IPS-20b (cell line): ENCODE measurements around the gene RNF11.
"Not testable (repeated sequence)": the region's sequence is repeated elsewhere in the genome, so short reads cannot be mapped to it uniquely, and the experiment has no call there.

Source experiments
- H3K27ac ChIP-seq: one replicate; pipeline ENCODE4 v1.5.1; 2013; ENCODE audit warnings: low read length
- H3K27me3 ChIP-seq: 2 replicates; pipeline ENCODE4 v1.6.1; 2013; ENCODE audit warnings: mild to moderate bottlenecking, low read length, inconsistent platforms; ENCODE audit not compliant: insufficient read depth
- H3K36me3 ChIP-seq: 2 replicates; pipeline ENCODE4 v1.6.1; 2013; ENCODE audit warnings: low read depth, mild to moderate bottlenecking, inconsistent platforms, low read length, moderate library complexity; ENCODE audit not compliant: insufficient read depth
- H3K4me1 ChIP-seq: 2 replicates; pipeline ENCODE4 v1.6.1; 2013; ENCODE audit warnings: mild to moderate bottlenecking, control low read depth, inconsistent platforms, low read length, moderate library complexity; ENCODE audit not compliant: insufficient read depth
- H3K4me3 ChIP-seq: 2 replicates; pipeline ENCODE4 v1.5.1; 2013; ENCODE audit warnings: mild to moderate bottlenecking, low read length, inconsistent platforms
- H3K9ac ChIP-seq: 2 replicates; pipeline ENCODE4 v1.6.1; 2013; ENCODE audit warnings: low read depth, mild to moderate bottlenecking, inconsistent platforms, low read length, moderate library complexity
- H3K9me3 ChIP-seq: 2 replicates; pipeline ENCODE4 v1.6.1; 2013; ENCODE audit warnings: mild to moderate bottlenecking, low read depth, low read length, inconsistent platforms; ENCODE audit not compliant: insufficient read depth

RNF11 gene

DNA sequence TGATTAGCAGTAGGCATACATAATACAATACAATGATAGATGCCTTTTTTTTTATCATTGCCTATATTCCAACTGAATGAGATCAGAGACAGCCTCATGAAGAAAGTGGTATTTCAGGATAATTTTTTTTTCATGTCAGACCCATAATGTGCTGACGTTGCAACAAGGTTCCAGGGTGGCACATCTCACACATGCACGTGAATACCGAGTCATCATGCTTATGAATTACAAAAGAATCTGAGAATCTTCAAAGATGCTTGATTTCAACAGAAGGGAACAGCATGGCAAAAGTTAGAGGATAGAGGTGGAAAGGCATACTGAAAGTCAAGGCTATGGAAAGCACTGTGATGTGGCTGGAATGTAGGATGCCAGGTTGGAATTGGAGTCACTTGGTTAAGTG is 5.0 kb upstream of the RNF11 start:
- Histone ChIP-seq H3K27ac (no peak overlapping the region), H3K4me1 (0 out of 2 replicates have a peak, but pooled peaks cover 2% of the 10 kb centered on the region), H3K9me3 (no peaks in the 10 kb centered on the region), H3K4me3 (no peak overlapping the region), H3K9ac (no peak overlapping the region), H3K36me3 (no peaks in the 10 kb centered on the region), H3K27me3 (peaks cover 11% of the 10 kb centered on the region; the same call in 1 of the 2 replicates)

GRCh38 chr1:51231896-51232295 is 4.2 kb upstream of the RNF11 start:
- H3K9me3 ChIP-seq: no peaks in the 10 kb centered on the region
- no peak overlapping the region for H3K9ac ChIP-seq
- no peak overlapping the region for H3K27ac ChIP-seq
- 0 out of 2 replicates have a peak, but pooled peaks cover 2% of the 10 kb centered on the region for H3K4me1 ChIP-seq
- H3K4me3 ChIP-seq: no peak overlapping the region
- H3K27me3 ChIP-seq: peaks cover 11% of the 10 kb centered on the region; the same call in 1 of the 2 replicates
- H3K36me3 ChIP-seq: no peaks in the 10 kb centered on the region

GRCh38 chr1:51234236-51234635 is 1.8 kb upstream of the RNF11 start:
- not testable (repeated sequence) for H3K4me3 ChIP-seq, H3K36me3 ChIP-seq, H3K4me1 ChIP-seq, H3K9ac ChIP-seq, H3K9me3 ChIP-seq, H3K27ac ChIP-seq
- peaks cover 11% of the 10 kb centered on the region; the same call in 1 of the 2 replicates for H3K27me3 ChIP-seq

DNA sequence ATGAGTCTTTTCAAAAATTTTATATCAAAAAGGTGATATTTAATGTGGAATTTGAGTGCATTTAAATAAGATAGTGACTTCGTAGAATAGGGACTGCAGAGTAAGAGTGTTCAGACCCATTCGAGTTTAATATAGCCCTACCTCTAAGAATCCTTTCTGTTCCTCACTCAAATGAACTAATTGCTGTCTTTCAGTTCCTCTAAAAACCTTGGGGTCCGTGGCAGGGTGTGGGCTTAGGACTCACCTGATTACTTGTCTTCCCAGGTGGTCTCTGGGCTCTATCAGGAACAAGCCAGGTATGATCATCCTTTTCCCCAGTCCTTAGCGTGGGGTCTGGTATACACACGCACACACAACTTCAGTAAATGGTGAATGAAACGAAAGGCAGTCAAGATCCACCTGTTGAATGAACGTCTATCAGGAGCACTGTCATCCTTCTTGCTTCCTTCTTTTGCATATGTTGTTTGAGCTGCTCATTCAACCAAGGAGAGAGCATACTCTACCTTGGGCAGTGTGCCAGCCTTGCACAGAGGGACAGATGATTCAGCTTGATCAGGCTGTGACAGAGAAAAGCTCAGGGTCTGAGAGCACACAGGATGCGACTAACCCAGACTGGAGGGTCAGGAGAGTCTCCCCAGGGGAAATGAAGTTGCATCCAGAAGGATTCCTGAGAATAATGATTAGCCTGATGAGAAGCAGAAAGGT is 1.2 kb upstream of the RNF11 start:
- Histone ChIP-seq H3K27ac (no peak overlapping the region), H3K4me3 (no peak overlapping the region), H3K9ac (no peak overlapping the region), H3K27me3 (peaks cover 11% of the 10 kb centered on the region; the same call in 1 of the 2 replicates), H3K9me3 (no peaks in the 10 kb centered on the region), H3K4me1 (peaks cover 2% of the 10 kb centered on the region; the same call in 1 of the 2 replicates), H3K36me3 (no peaks in the 10 kb centered on the region)

GRCh38 chr1:51236531-51237350 is 668 bp downstream of the RNF11 start:
- Histone ChIP-seq H3K9me3 (no peaks in the 10 kb centered on the region), H3K9ac (peak overlapping the region; percentile 91), H3K27me3 (peaks cover 11% of the 10 kb centered on the region; the same call in 1 of the 2 replicates), H3K27ac (peak overlapping the region; percentile 96), H3K4me1 (peaks cover 8% of the 10 kb centered on the region), H3K4me3 (peak overlapping the region; percentile 98), H3K36me3 (no peaks in the 10 kb centered on the region)

DNA sequence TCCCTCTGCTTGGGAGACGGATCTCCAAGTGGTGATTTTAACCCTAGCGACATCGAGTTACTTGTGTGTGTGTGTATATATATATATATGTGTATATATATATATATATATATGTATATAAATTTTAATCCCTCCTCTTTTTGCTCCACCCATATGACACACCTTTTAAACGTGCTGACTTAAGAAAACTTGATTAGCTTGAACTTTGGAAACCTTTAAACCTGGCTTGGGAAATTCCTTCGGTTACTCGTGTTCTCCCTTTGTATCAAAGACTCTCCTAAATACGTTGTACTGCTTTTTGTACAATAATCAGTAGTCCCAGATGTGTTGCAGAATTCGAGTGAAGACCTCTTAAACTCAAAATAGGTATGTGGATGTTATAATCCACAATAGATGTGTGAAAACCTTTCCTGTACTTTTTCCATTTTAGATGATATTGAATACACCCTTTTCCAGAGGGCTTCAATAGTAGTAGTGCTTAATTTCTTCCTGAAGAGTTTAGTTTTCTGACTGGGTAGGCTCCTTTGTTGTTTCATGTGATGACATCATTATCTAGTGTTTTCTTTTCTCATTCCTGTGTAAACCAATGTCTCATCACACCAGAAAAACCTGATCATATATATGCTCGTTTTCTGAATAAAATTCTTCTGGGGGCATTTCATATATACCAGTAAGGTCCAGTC is 1.4 kb downstream of the RNF11 start:
- Histone ChIP-seq H3K36me3 (no peaks in the 10 kb centered on the region), H3K9ac (peak overlapping the region; percentile 91; the same call in 1 of the 2 replicates), H3K27me3 (peaks cover 11% of the 10 kb centered on the region; the same call in 1 of the 2 replicates), H3K4me1 (peaks cover 10% of the 10 kb centered on the region), H3K4me3 (peak overlapping the region; percentile 98), H3K9me3 (no peaks in the 10 kb centered on the region), H3K27ac (peak overlapping the region; percentile 96)

DNA sequence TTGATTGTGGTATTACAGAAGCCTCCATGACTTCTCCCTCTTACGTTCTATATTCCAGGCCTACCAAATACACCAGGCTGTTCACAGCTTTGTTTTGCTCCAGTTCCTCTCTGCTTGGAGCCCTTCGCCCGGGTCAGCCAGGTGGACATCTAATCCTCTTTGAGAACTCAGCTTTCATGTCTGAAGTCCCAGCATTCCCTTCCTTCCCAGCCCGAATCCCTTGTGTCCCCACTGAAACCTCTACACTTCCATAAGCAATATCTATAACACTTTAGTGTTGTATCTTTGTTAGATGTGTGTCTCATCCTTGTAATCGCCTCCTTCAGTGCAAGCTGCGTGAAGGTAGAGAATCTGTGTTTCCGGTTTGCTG is 1.9 kb downstream of the RNF11 start:
- Histone ChIP-seq H3K36me3 (no peaks in the 10 kb centered on the region), H3K9me3 (no peaks in the 10 kb centered on the region), H3K27ac (no peak overlapping the region), H3K4me3 (peak overlapping the region; percentile 98), H3K4me1 (peaks cover 10% of the 10 kb centered on the region), H3K9ac (peak overlapping the region; percentile 60; the same call in 1 of the 2 replicates), H3K27me3 (peaks cover 11% of the 10 kb centered on the region; the same call in 1 of the 2 replicates)

- no peaks in the 10 kb centered on the region for H3K9me3 ChIP-seq
- no peak overlapping the region for H3K27ac ChIP-seq
- peaks cover 6% of the 10 kb centered on the region; the same call in 1 of the 2 replicates for H3K27me3 ChIP-seq
- no peaks in the 10 kb centered on the region for H3K36me3 ChIP-seq
- no peak overlapping the region for H3K9ac ChIP-seq
- no peak overlapping the region for H3K4me3 ChIP-seq
- H3K4me1 ChIP-seq: peaks cover 10% of the 10 kb centered on the region
Observed at GRCh38 chr1:51240084-51240483, 4.0 kb downstream of the RNF11 start.

- H3K27ac ChIP-seq: no peak overlapping the region
- no peaks in the 10 kb centered on the region for H3K9me3 ChIP-seq
- H3K4me1 ChIP-seq: peaks cover 8% of the 10 kb centered on the region
- no peak overlapping the region for H3K4me3 ChIP-seq
- H3K9ac ChIP-seq: no peak overlapping the region
- no peaks in the 10 kb centered on the region for H3K36me3 ChIP-seq
- H3K27me3 ChIP-seq: no peaks in the 10 kb centered on the region
Observed at GRCh38 chr1:51241119-51241518, 5.0 kb downstream of the RNF11 start.

DNA sequence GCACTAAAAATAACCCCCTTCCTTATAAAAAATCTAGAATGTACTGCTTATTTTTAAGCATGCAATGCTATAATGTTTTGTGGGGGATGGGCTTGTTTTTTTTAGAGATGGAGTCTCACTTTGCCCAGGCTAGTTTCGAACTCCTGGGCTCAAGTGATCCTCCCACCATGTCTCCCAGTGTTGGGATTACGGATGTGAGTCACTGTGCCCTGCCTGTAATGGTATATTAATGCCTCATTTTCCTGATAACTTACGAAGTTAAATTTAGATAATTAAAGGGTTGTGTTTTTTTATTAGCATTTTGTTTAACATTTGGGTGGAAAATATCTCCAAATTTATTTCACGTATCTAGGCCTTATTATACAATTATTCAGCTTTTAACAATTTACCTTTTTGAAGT is 6.5 kb downstream of the RNF11 start:
- Histone ChIP-seq H3K9ac (no peak overlapping the region), H3K36me3 (no peaks in the 10 kb centered on the region), H3K27ac (no peak overlapping the region), H3K4me1 (peaks cover 8% of the 10 kb centered on the region), H3K4me3 (no peak overlapping the region), H3K9me3 (no peaks in the 10 kb centered on the region), H3K27me3 (no peaks in the 10 kb centered on the region)

- no peak overlapping the region for H3K27ac ChIP-seq
- H3K9me3 ChIP-seq: no peaks in the 10 kb centered on the region
- no peaks in the 10 kb centered on the region for H3K27me3 ChIP-seq
- H3K36me3 ChIP-seq: no peaks in the 10 kb centered on the region
- H3K4me3 ChIP-seq: no peak overlapping the region
- no peaks in the 10 kb centered on the region for H3K4me1 ChIP-seq
- no peak overlapping the region for H3K9ac ChIP-seq
Observed at GRCh38 chr1:51247022-51247421, 10.9 kb downstream of the RNF11 start.
